ENCODE measurements around the gene WNK2. TPM values are rescaled to one million over a fixed set of nuclear protein-coding genes. Genes with fewer than 3 reads are reported as not detected.
A peak's percentile ranks its signal among the peaks of the same experiment; 100 is the strongest.

WNK2 gene
- total and polyA plus RNA-seq, 8 donors, result 0.93 to 10.4 (median 7.4) TPM

- no peak overlapping the region for H3K27ac ChIP-seq
Observed at GRCh38 chr9:93230601-93231000, 46.7 kb downstream of the WNK2 start.

GRCh38 chr9:93231121-93231694, 47.3 kb downstream of the WNK2 start:
- H3K9me3 ChIP-seq, result no peaks in the 10 kb centered on the region
- DNase-seq, result peak; percentile 10 to 77 (median 58)
- intact Hi-C loops (cut with DNase I), result no loop called here
- TF ChIP-seq CTCF (IDR thresholded peaks at IDR 0.05), result no peak
- H3K27ac ChIP-seq, result no peak overlapping the region
- ATAC-seq, result peak; percentile 87
- peaks cover 0 to 70% of the 10 kb centered on the region in 2 donors for H3K27me3 ChIP-seq
- no peaks in the 10 kb centered on the region for H3K36me3 ChIP-seq
- peaks cover 0 to 9% of the 10 kb centered on the region in 2 donors for H3K4me1 ChIP-seq
- no peak overlapping the region for H3K4me3 ChIP-seq

More at GRCh38 chr9:93230601-93231000, 46.7 kb downstream of the WNK2 start:
- TF ChIP-seq CTCF (IDR thresholded peaks at IDR 0.05), result no peak
- Histone ChIP-seq H3K9me3 (no peaks in the 10 kb centered on the region), H3K4me1 (peaks cover 0 to 9% of the 10 kb centered on the region in 2 donors), H3K36me3 (no peaks in the 10 kb centered on the region), H3K4me3 (no peak overlapping the region), H3K27me3 (peaks cover 0 to 67% of the 10 kb centered on the region in 2 donors)
- intact Hi-C loops (cut with DNase I), result no loop called here
- ATAC-seq (no peak), DNase-seq (peak in 1 of 4 donors; percentile 50)

- intact Hi-C loops (cut with DNase I), result no loop called here
Observed at GRCh38 chr9:93231716-93232115, 47.8 kb downstream of the WNK2 start.

GRCh38 chr9:93232388-93232960, 48.5 kb downstream of the WNK2 start:
- intact Hi-C loops (cut with DNase I), result no loop called here

More at GRCh38 chr9:93231716-93232115, 47.8 kb downstream of the WNK2 start:
- no peak overlapping the region for H3K27ac ChIP-seq
- peaks cover 0 to 75% of the 10 kb centered on the region in 2 donors for H3K27me3 ChIP-seq
- no peaks in the 10 kb centered on the region for H3K36me3 ChIP-seq
- H3K4me1 ChIP-seq, result peaks cover 0 to 9% of the 10 kb centered on the region in 2 donors
- no peak overlapping the region for H3K4me3 ChIP-seq
- no peaks in the 10 kb centered on the region for H3K9me3 ChIP-seq
- ATAC-seq (no peak), DNase-seq (no peak)
- TF ChIP-seq CTCF (IDR thresholded peaks at IDR 0.05), result no peak

More at GRCh38 chr9:93232388-93232960, 48.5 kb downstream of the WNK2 start:
- DNase-seq (peak in 1 of 4 donors; percentile 56), ATAC-seq (no peak)
- TF ChIP-seq CTCF (IDR thresholded peaks at IDR 0.05), result no peak
- no peak overlapping the region for H3K27ac ChIP-seq
- peaks cover 0 to 78% of the 10 kb centered on the region in 2 donors for H3K27me3 ChIP-seq
- H3K4me3 ChIP-seq, result no peak overlapping the region
- H3K4me1 ChIP-seq, result peaks cover 0 to 9% of the 10 kb centered on the region in 2 donors
- H3K9me3 ChIP-seq, result no peaks in the 10 kb centered on the region
- no peaks in the 10 kb centered on the region for H3K36me3 ChIP-seq
